Activated naive CD4-positive, alpha-beta T cell treated with anti-CD3 and anti-CD28 coated beads, Interleukin-2, amount 50 U/mL, for 24 hours (primary cell): ENCODE results near the gene CPD.
A peak's percentile ranks its signal among the peaks of the same experiment; 100 is the strongest.

Source experiments
- H3K27ac Mint-ChIP-seq: one replicate; pipeline ENCODE4 v1.8.0; 2021; ENCODE audit warnings: mild to moderate bottlenecking, mixed read lengths
- H3K27me3 Mint-ChIP-seq: one replicate; pipeline ENCODE4 v1.8.0; 2021; ENCODE audit warnings: mixed read lengths
- H3K36me3 Mint-ChIP-seq: one replicate; pipeline ENCODE4 v1.8.0; 2021; ENCODE audit warnings: mixed read lengths
- H3K4me1 Mint-ChIP-seq: one replicate; pipeline ENCODE4 v1.8.0; 2021; ENCODE audit warnings: mixed read lengths
- H3K4me3 Mint-ChIP-seq: one replicate; pipeline ENCODE4 v1.8.0; 2021; ENCODE audit warnings: mild to moderate bottlenecking, mixed read lengths
- H3K9me3 Mint-ChIP-seq: one replicate; pipeline ENCODE4 v1.8.0; 2021; ENCODE audit warnings: mixed read lengths

The CPD gene

GRCh38 chr17:30476726-30477082, 98.0 kb downstream of the CPD start:
- Mint-ChIP-seq H3K27me3 (no peaks in the 10 kb centered on the region), H3K4me1 (peaks cover 42% of the 10 kb centered on the region), H3K4me3 (peak overlapping the region; percentile 93), H3K27ac (peak overlapping the region; percentile 95), H3K9me3 (no peaks in the 10 kb centered on the region), H3K36me3 (peaks cover 7% of the 10 kb centered on the region)

DNA sequence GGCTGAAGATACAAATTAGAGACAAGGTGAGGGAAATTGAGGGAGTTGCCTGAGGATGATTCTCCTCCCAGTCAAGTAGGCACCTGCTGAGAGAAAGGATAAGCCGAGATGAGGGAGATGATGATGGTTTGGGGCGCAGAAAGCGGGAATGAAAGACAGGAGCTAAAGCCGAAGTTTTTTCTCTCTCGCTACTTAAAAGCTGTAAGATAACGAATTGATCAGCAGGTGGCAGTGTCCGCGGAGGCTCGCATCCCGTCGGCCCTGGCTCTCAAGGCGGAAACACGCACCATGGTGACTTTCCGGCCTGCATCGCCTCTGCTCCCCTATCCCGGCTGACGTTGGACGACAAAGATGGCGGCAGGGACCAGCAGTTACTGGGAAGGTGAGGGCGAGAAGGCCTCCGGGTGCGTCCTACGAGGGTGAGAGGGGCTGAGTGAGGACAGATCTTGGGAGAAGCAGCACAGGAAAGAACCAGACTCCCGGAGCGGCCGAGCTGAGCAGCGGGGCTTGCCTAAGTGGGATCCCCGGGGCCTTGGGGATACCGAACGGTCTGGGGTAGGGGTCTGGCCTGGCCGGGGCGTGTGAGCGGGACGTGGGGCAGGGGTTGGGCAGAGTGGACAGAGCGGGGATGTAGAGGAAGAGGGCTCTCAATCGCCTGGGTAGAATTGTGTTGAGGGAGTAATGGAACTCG, 98.5 kb downstream of the CPD start, which contains the start of gene GOSR1:
TSS of gene GOSR1 (plus strand) at position 326 of the 691 bp plus-strand sequence. CDS start at position 352, 26 bp downstream.
- no peaks in the 10 kb centered on the region for H3K27me3 Mint-ChIP-seq
- peaks cover 7% of the 10 kb centered on the region for H3K36me3 Mint-ChIP-seq
- peaks cover 42% of the 10 kb centered on the region for H3K4me1 Mint-ChIP-seq

DNA sequence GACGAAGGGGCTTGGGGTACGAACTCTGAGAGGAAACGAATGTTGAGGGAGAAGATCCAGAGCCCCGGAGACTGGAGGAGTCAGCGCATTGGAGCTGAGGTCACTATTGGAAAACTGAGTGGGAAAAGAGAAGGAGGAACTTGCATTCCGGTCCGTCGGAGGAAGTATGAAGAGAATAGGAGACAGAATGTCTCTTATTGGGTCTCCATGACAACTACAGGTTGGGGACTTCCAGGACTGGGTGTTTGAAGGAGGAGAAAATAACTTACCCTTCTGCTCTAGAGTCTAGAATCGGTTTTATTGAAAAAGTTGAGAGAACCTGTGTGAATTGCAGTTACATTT, 99.0 kb downstream of the CPD start:
- Mint-ChIP-seq H3K9me3 (no peaks in the 10 kb centered on the region), H3K4me3 (peak overlapping the region; percentile 93), H3K27ac (peak overlapping the region; percentile 95), H3K36me3 (peaks cover 8% of the 10 kb centered on the region), H3K4me1 (peaks cover 46% of the 10 kb centered on the region), H3K27me3 (no peaks in the 10 kb centered on the region)

More for the DNA sequence above, 98.5 kb downstream of the CPD start, which contains the start of gene GOSR1:
- H3K9me3 Mint-ChIP-seq: no peaks in the 10 kb centered on the region
- H3K4me3 Mint-ChIP-seq: peak within 1 kb of the TSS; percentile 93
- peak within 1 kb of the TSS; percentile 95 for H3K27ac Mint-ChIP-seq

DNA sequence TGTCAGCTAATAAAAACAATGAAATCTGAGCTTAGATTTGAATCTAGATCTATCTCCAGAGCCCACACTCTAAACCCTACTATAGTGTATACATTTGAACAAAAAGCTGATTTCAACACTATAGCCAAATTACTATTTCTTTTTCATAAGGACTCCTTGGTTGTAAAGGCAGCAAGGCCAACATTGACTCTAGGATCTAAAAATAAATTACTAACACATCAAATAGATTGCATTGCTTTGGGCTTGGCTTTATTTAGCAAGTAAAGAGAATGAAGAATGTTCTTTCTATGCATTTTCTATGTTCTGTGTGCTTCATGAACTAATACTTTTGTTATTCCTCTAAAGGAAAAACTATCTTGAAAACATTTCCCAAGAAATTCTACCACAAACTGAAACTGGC, 103.8 kb downstream of the CPD start:
- Mint-ChIP-seq H3K36me3 (peaks cover 23% of the 10 kb centered on the region), H3K9me3 (no peaks in the 10 kb centered on the region), H3K27me3 (no peaks in the 10 kb centered on the region), H3K27ac (no peak overlapping the region), H3K4me1 (peaks cover 38% of the 10 kb centered on the region), H3K4me3 (no peak overlapping the region)

GRCh38 chr17:30483159-30483558, 104.4 kb downstream of the CPD start:
- Mint-ChIP-seq H3K36me3 (peaks cover 20% of the 10 kb centered on the region), H3K4me1 (peaks cover 32% of the 10 kb centered on the region), H3K9me3 (no peaks in the 10 kb centered on the region), H3K27me3 (no peaks in the 10 kb centered on the region), H3K27ac (no peak overlapping the region), H3K4me3 (no peak overlapping the region)

- Mint-ChIP-seq H3K27ac (no peak overlapping the region), H3K4me3 (no peak overlapping the region), H3K27me3 (no peaks in the 10 kb centered on the region), H3K36me3 (peaks cover 28% of the 10 kb centered on the region), H3K4me1 (peaks cover 25% of the 10 kb centered on the region), H3K9me3 (no peaks in the 10 kb centered on the region)
Measured at GRCh38 chr17:30493780-30494179, 115.1 kb downstream of the CPD start.

GRCh38 chr17:30495586-30495985, 116.9 kb downstream of the CPD start:
- Mint-ChIP-seq H3K36me3 (peaks cover 31% of the 10 kb centered on the region), H3K9me3 (no peaks in the 10 kb centered on the region), H3K4me3 (no peak overlapping the region), H3K4me1 (peaks cover 30% of the 10 kb centered on the region), H3K27ac (no peak overlapping the region), H3K27me3 (no peaks in the 10 kb centered on the region)

- peaks cover 20% of the 10 kb centered on the region for H3K36me3 Mint-ChIP-seq
- no peak overlapping the region for H3K4me3 Mint-ChIP-seq
- peaks cover 39% of the 10 kb centered on the region for H3K4me1 Mint-ChIP-seq
- H3K27ac Mint-ChIP-seq: no peak overlapping the region
- no peaks in the 10 kb centered on the region for H3K27me3 Mint-ChIP-seq
- H3K9me3 Mint-ChIP-seq: no peaks in the 10 kb centered on the region
Measured at GRCh38 chr17:30503558-30503957, 124.8 kb downstream of the CPD start.

DNA sequence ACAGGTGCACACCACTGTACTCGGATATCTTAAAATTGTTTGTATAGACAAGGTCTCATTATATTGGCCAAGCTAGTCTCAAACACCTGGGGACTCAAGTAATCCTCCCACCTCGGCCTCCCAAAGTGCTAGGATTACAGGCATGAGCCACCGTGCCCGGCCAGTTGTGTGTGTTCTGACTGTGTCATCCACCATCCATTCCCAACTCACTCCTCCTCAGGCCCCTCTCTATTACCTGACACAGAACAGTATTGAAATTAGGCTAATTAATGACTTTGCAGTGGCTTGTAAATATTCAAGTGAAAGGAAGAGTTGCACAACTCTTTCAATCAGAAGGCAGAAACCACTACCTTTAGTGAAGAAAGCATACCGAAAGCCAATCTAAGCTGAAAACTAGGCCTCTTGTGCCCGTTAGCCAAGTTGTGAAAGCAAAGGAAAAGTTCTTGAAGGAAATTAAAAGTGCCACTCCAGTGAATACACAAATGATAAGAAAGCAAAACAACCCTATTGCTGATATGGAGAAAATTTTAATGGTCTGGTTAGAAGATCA, 127.2 kb downstream of the CPD start:
- H3K4me1 Mint-ChIP-seq: peaks cover 26% of the 10 kb centered on the region
- peak overlapping the region; percentile 46 for H3K27ac Mint-ChIP-seq

GRCh38 chr17:30506481-30506880, 127.8 kb downstream of the CPD start:
- Mint-ChIP-seq H3K4me1 (peaks cover 26% of the 10 kb centered on the region), H3K27ac (no peak overlapping the region), H3K36me3 (peaks cover 10% of the 10 kb centered on the region), H3K9me3 (no peaks in the 10 kb centered on the region), H3K4me3 (no peak overlapping the region), H3K27me3 (no peaks in the 10 kb centered on the region)

More for the DNA sequence above, 127.2 kb downstream of the CPD start:
- H3K4me3 Mint-ChIP-seq: no peak overlapping the region
- H3K36me3 Mint-ChIP-seq: peaks cover 13% of the 10 kb centered on the region
- H3K27me3 Mint-ChIP-seq: no peaks in the 10 kb centered on the region
- H3K9me3 Mint-ChIP-seq: no peaks in the 10 kb centered on the region

GRCh38 chr17:30513346-30513745, 134.6 kb downstream of the CPD start:
- Mint-ChIP-seq H3K27ac (peak overlapping the region; percentile 23), H3K36me3 (peaks cover 9% of the 10 kb centered on the region), H3K4me3 (no peak overlapping the region), H3K4me1 (peaks cover 19% of the 10 kb centered on the region), H3K9me3 (no peaks in the 10 kb centered on the region), H3K27me3 (no peaks in the 10 kb centered on the region)

- H3K36me3 Mint-ChIP-seq: peaks cover 15% of the 10 kb centered on the region
- no peaks in the 10 kb centered on the region for H3K27me3 Mint-ChIP-seq
- peaks cover 25% of the 10 kb centered on the region for H3K4me1 Mint-ChIP-seq
- no peak overlapping the region for H3K4me3 Mint-ChIP-seq
- H3K27ac Mint-ChIP-seq: peak overlapping the region; percentile 19
- no peaks in the 10 kb centered on the region for H3K9me3 Mint-ChIP-seq
Measured at GRCh38 chr17:30514895-30515596, 136.3 kb downstream of the CPD start.

DNA sequence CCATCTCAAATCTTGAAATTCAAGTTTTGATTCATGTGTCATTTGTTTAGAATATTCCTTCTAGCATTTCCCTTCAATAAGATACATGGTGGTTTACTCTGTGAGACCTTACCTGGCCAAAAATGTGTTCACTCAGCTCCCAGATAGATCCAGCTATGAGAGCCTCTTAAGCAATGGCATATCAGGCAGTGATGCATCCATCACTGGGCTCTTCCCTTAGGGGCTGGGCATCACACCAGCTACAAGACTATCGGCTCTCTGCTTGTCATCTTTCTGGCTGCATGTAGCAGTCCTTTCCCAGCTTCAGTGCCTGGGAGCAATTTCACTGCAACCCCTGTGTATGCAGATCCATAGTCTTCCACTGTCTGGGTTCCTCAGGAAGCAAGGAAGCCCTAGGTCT, 139.1 kb downstream of the CPD start:
- peaks cover 23% of the 10 kb centered on the region for H3K4me1 Mint-ChIP-seq
- no peaks in the 10 kb centered on the region for H3K9me3 Mint-ChIP-seq
- H3K4me3 Mint-ChIP-seq: no peak overlapping the region
- H3K27ac Mint-ChIP-seq: no peak overlapping the region
- H3K36me3 Mint-ChIP-seq: peaks cover 23% of the 10 kb centered on the region
- H3K27me3 Mint-ChIP-seq: no peaks in the 10 kb centered on the region

- peaks cover 21% of the 10 kb centered on the region for H3K4me1 Mint-ChIP-seq
- H3K36me3 Mint-ChIP-seq: peaks cover 22% of the 10 kb centered on the region
- H3K4me3 Mint-ChIP-seq: no peak overlapping the region
- no peaks in the 10 kb centered on the region for H3K9me3 Mint-ChIP-seq
- H3K27me3 Mint-ChIP-seq: no peaks in the 10 kb centered on the region
- H3K27ac Mint-ChIP-seq: peak overlapping the region; percentile 70
Measured at GRCh38 chr17:30519166-30519565, 140.4 kb downstream of the CPD start.
